Measurements from ENCODE around the gene B4GALNT2.
"Not testable (repeated sequence)": the region's sequence is repeated elsewhere in the genome, so short reads cannot be mapped to it uniquely, and the experiment has no call there.

The B4GALNT2 gene

GRCh38 chr17:49180998-49181635, 48.5 kb downstream of the B4GALNT2 start:
- DNase-seq (ENCODE audit: low read depth) = no peak

GRCh38 chr17:49183341-49183740, 50.8 kb downstream of the B4GALNT2 start:
- DNase-seq (ENCODE audit: low read depth) = no peak

DNA sequence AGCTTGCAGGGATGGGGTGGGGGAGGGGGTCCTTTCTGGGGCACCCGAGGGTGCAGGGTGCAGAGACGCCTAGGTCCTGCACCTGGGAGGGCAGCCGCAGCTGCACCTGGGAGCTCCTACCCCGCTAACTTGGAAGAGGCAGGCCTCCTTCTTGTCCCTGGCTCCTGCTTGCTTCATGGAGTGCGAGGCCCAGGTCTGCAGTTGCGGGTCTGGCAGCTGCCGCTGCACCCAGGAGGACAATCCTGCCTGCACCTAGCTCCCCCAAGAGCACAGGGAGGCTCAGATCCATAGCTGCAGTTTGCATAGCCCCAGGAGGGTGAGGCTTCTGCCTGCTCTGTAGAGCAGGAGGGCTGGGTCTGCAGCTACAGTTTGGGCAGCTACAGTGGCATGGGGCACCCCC, 51.2 kb downstream of the B4GALNT2 start:
- DNase-seq (ENCODE audit: low read depth) = no peak

DNA sequence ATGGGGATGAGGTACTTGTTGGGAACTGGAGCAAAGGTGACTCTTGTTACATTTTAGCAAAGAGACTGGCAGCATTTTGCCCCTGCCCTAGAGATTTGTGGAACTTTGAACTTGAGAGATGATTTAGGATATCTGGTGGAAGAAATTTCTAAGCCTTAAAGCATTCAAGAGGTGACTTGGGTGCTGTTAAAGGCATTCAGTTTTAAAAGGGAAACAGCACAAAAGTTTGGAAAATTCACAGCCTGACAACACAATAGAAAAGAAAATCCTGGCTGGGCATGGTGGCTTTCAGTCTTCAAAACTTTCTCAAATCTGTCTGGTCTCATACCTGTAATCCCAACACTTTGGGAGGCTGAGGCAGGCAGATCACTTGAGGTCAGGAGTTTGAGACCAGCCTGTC, 52.0 kb downstream of the B4GALNT2 start:
- DNase-seq (ENCODE audit: low read depth) = not testable (repeated sequence)

GRCh38 chr17:49185381-49185780, 52.8 kb downstream of the B4GALNT2 start:
- DNase-seq (ENCODE audit: low read depth) = not testable (repeated sequence)

- no peak for DNase-seq (ENCODE audit: low read depth)
These were observed 54.7 kb downstream of the B4GALNT2 start for GRCh38 chr17:49187301-49187700.

GRCh38 chr17:49190932-49191331, 58.4 kb downstream of the B4GALNT2 start:
- no peak for DNase-seq (ENCODE audit: low read depth)

DNA sequence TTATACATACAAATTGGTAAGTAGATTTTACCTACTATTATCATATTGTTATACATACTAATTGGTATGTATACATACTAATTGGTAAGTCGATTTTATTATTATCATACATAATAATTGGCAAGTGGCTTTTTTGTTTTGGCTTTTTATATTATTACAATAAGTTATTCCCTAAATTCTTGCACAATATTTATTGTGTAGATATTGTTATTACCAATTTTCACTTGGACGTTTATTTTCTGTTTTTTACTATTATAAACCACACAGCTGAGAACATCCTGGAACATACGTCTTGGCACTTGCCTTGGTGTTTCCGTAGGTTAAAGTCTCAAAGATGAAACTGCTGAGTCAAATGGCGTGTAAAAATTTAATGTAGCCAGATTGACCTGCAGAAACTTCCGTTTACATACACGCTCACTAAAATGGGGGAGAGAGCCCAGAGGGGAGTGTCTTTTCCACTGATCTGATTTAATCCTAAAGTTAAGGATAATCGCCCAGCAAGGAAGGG, 58.9 kb downstream of the B4GALNT2 start:
- DNase-seq (ENCODE audit: low read depth) = no peak

GRCh38 chr17:49191917-49192741, 59.6 kb downstream of the B4GALNT2 start:
- peak; percentile 80 for DNase-seq (ENCODE audit: low read depth)

DNA sequence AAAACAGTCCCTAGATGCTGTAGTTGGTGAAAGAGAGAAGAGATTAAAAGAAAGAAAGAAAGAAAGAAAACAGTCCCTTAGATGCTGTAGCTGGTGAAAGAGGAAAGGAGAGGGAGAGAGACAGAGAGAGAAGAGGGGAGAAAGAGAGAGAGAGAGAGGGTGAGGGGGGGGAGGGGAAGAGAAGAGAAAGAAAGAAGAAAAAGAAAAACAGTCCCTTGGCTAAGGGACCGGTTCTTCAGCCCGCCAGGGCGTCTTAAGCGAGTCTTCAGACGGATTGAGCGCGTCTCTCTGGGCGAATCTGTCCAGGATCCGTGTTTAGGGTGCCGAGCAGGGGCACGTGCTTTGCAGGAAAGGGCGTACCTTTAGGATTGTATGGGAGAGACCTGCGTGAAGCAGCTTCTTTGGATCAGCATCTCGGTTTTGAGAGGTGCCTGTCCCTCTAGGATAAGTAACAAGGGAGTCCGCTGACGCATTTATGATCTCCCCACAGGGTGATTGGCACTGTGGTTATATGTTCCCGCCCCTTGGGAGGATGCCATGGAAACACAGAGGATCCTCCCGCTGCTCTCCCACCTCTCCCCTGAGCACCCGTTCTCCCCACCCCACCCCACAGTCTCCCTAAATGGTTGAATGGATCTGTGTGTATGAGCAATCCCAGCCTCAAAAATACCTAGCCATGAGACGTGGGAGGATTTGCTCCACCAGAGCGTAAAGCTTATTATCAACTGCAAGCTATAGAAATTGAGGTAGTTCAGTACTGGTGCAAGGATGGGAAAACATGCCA, 61.1 kb downstream of the B4GALNT2 start:
- no peak for DNase-seq (ENCODE audit: low read depth)

GRCh38 chr17:49194297-49194607, 61.7 kb downstream of the B4GALNT2 start:
- DNase-seq (ENCODE audit: low read depth) = no peak

DNA sequence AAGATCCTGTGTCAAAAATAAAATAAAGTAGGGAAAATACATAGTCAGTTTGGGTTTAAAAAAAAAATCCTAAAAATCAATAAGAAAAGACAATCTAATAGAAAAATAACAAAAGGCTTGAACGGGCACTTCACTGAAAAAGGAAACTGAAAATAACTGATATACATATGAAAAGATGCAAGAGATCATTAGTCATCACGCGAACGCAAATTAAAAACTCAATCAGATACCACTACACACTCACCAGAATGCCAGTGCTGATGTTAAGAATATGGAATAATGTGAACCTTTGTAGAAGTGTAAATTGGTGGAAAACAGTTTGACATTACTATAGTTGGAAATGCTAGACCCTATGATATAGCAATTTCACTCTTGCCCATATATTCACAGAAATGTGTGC, 63.2 kb downstream of the B4GALNT2 start:
- no peak for DNase-seq (ENCODE audit: low read depth)

- no peak for DNase-seq (ENCODE audit: low read depth)
These were observed 64.0 kb downstream of the B4GALNT2 start for GRCh38 chr17:49196520-49196919.

GRCh38 chr17:49197346-49197998, 64.9 kb downstream of the B4GALNT2 start:
- DNase-seq (ENCODE audit: low read depth) = no peak

DNA sequence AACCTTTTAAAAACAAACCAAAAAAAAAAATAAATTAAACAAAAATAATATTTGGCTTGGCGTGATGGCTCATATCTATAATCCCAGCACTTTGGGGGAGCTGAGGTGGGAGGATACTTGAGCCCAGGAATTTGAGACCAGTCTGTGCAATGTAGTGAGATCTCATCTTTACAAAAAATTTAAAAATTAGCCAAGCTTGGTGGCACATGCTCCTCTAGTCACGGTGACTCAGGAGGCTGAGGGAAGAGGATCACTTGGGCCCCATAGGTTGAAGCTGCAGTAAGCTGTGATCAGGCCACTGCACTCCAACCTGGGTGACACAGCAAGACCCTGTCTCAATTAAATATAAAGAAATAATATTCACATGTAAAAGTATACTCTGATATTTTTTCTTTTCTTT, 65.6 kb downstream of the B4GALNT2 start:
- no peak for DNase-seq (ENCODE audit: low read depth)

GRCh38 chr17:49200423-49201083, 68.0 kb downstream of the B4GALNT2 start:
- no peak for DNase-seq (ENCODE audit: low read depth)

DNA sequence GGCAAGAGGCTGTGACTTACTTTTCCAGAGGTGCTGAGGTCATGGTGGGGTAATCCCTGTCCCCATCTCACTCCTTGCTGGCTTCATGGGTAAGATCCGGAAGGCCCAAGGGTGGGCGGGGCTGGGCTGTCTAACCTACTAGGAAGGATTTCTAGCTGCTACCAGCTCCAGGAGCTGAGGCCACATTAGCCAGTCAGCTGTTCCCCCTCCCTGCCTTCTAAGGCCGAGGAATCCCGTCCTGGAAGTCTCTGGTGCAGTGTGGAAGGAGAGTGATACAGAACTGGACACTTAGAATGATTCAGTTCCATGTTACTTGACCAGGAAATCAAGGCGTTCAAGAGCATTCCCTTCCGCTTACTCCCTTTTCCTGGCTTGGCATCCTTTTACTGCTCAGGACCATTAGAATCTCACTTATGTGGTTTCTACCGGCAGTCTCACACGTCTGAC, 68.9 kb downstream of the B4GALNT2 start:
- no peak for DNase-seq (ENCODE audit: low read depth)

GRCh38 chr17:49203796-49204195, 71.2 kb downstream of the B4GALNT2 start:
- DNase-seq (ENCODE audit: low read depth) = no peak

DNA sequence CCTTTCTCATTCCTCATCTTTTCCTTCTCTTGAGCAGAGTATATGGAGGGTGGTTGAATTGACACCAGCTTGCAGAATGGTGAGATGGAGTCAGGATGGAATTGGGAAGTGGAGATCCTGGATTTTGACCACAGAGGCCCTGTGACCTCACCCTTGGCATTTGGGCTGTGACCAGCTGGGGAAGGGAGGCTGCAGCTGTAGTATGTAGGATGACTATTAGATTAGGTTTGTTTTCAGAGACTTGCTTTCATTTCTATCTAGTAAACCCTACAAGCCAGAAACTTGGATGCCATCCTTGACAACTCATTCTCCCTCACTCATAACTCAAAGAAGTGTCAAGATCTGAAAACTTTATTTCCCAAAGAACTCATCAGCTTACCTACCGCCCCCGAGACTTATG, 71.9 kb downstream of the B4GALNT2 start:
- no peak for DNase-seq (ENCODE audit: low read depth)

- DNase-seq (ENCODE audit: low read depth) = no peak
These were observed 76.5 kb downstream of the B4GALNT2 start for GRCh38 chr17:49209061-49209571.

All from HS-5 (cell line).